Measurements from ENCODE around the gene ZNF564.
A peak's percentile ranks its signal among the peaks of the same experiment; 100 is the strongest.
"Not testable (repeated sequence)": the region's sequence is repeated elsewhere in the genome, so short reads cannot be mapped to it uniquely, and the experiment has no call there.

ZNF564 gene

GRCh38 chr19:12551060-12551832 lies at the start of gene ZNF564:
TSS of gene ZNF564 (minus strand) at chr19:12551482. CDS start at chr19:12551332, 150 bp downstream.
- DNase-seq, result peak; percentile 94 to 98

DNA sequence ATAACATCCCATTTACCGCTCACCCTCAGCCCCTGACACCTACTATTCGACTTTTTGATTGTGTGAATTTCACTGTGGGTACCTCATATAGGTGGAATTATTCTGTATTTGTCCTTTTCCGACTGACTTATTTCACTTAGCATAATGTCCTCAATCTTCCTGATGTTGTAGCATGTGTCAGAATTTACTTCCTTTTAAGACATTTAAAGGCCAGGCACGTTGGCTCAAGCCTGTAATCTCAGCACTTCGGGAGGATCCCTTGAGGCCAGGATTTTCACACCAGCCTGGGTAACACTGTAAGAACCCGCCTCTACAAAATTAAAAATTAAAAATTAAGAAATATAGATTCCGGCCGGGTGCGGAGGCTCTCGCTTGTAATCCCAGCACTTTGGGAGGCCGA lies 46.3 kb upstream of the ZNF564 start:
- no peak for DNase-seq

GRCh38 chr19:12596927-12597548 lies 45.8 kb upstream of the ZNF564 start:
- no peak for DNase-seq

DNA sequence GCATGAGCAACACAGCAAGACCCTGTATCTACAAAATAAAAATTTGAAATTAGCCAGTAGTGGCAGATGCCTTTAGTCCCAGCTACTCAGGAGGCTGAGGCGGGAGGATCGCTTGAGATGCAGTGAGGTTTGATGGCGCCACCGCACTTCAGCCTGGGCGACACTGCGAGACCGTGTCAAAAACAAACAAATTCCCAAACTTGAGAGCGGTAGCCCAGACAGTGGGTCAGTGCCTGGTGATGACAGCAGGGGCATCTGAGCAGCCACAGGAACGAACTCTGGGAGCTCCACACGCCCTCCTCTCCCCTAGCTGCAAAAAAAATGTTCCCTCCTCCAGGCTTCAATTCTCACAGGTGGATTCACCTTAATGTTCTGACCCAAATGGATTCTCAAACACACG lies 45.2 kb upstream of the ZNF564 start:
- DNase-seq, result no peak

DNA sequence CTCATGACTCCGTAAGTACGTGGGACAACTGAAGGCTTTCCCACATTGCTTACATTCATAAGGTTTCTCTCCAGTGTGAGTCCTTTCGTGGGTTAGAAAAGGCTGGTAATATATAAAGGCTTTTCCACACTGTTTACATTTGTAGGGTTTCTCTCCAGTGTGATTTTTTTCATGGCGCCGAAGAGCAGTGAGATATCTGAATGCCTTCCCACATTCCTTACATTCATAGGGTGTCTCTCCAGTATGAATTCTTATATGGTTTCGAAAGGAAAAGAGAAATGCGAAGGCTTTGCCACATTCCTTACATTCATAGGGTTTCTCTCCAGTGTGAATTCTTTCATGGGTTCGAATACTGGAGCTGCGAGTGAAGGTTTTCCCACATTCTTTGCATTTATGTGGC lies 29.8 kb upstream of the ZNF564 start:
- DNase-seq, result no peak

GRCh38 chr19:12580180-12580694 lies 29.0 kb upstream of the ZNF564 start:
- DNase-seq, result no peak

GRCh38 chr19:12578641-12579040 lies 27.4 kb upstream of the ZNF564 start:
- DNase-seq, result no peak

DNA sequence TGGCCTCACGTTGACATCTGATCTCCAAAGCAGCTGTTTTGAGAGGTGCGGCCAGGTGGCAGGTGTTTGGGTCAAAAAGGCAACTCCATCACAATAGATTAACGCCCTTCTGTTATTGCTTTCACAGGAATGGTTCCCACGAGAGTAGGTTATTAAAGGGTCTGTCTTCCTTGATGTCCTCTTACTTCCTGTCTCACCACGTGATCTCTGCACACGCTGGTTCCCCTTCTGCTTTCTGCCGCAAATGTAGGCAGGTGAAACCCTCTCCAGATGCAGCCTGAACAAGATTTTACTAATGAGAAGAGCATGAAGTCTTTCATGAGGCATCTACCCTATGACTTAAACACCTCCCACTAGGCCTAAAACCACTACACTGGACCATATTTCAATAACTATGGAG lies 22.8 kb upstream of the ZNF564 start:
- no peak for DNase-seq

DNA sequence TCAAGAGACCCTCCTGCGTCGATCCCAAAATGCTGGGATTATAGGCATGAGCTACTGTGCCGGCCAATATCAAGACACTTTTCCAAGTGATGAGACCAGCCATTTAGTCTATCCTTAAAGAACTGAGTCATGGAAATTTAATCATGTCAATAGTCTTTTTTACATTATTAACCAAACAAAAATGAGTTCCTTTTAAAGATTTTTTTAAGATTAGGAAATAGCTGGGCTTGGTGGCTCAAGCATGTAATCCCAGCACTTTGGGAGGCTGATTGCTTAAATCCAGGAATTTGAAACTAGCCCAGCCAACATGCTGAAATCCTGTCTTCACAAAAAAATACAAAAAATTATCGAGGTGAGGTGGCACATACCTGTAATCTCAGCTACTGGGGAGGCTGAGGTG lies 16.7 kb upstream of the ZNF564 start:
- no peak for DNase-seq

DNA sequence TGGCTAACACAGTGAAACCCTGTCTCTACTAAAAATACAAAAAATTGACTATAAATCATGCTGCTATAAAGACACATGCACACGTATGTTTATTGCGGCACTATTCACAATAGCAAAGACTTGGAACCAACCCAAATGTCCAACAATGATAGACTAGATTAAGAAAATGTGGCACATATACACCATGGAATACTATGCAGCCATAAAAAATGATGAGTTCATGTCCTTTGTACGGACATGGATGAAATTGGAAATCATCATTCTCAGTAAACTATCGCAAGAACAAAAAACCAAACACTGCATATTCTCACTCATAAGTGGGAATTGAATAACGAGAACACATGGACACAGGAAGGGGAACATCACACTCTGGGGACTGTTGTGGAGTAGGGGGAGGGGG lies 15.1 kb upstream of the ZNF564 start:
- DNase-seq, result not testable (repeated sequence)

DNA sequence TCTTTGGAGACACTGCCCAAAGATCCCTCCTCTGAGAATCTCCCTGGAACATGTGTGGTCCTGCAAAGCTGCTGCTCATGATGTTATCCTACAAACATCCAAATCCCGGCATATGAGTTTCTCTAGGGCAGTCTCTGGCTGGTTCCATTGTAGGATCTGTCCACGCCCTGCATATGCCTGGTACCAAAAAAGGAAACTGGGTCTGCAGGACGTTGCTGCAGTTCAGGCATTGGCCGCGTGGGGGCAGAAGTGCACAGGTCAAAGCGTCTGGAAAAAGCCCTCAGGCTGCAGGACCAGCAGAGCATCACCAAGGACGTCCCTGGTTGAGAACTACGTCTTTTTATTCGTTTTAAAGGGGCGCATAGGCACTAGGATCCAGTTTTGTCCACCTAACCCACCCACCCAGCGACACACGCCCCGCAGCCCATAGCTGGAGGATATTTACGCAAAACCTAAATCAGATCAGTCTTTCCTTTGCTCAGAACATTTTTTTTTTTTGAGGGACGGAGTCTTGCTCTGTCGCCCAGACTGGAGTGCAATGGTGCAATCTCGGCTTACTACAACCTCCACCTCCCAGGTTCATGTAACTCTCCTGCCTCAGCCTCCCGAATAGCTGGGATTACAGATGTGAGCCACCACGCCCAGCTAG lies 12.9 kb upstream of the ZNF564 start:
- DNase-seq, result peak; percentile 69 to 97

- DNase-seq, result no peak
These were observed 4.2 kb upstream of the ZNF564 start for GRCh38 chr19:12555456-12555930.

DNA sequence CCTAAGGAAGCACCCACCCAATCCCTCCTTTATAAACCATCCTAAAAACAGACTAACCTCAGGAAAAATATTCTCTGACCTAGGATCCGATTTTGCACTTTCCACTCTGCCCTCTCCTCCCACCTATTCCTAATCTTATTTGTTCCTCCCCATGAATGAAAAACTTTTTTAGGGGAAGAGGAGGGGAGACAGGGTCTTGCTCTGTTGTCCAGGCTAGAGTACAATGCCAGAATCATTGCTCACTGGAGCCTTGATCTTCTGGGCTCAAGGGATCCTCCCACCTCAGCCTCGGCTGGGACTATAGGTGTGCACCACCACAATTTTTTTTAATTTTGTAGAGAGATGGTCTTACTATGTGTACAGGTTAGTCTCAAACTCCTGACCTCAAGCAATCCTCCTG lies 4.4 kb downstream of the ZNF564 start:
- DNase-seq, result no peak

DNA sequence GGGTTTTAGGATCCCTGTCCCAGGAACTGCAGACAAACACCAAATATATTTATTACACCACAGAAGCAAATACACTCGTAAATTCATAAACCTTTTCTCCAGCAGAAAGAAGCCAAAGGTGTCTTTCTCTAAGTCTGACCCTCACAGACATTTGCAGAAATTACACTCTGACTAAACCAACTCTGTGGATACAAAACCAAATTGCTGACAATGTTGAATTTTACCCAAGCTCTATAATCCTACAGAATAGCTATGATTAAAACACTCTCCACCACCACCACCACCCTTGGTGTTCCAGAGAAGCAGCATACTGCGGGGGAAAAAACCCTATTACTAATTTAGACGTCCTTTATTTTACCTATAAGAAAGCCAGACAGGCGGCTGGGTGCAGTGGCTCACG lies 5.2 kb downstream of the ZNF564 start:
- DNase-seq, result no peak

DNA sequence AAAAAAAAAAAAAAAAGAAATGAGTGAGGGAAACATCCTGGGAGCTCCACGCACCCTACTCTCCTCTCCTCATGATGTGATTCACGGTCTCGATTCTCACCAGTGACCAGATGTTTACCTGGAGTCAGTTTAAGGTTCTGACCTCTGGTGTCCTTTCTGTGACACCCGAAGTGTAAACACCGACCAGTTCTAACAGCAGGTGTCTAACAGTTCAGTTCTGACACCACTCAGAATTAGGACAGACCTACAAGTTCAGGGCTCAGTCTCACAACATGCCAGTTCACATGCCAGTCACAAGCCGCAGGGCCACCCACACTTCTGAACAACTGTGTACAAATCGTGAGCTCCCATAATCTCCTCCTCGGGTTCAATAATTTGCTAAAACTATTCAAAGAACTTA lies 6.0 kb downstream of the ZNF564 start:
- no peak for DNase-seq

DNA sequence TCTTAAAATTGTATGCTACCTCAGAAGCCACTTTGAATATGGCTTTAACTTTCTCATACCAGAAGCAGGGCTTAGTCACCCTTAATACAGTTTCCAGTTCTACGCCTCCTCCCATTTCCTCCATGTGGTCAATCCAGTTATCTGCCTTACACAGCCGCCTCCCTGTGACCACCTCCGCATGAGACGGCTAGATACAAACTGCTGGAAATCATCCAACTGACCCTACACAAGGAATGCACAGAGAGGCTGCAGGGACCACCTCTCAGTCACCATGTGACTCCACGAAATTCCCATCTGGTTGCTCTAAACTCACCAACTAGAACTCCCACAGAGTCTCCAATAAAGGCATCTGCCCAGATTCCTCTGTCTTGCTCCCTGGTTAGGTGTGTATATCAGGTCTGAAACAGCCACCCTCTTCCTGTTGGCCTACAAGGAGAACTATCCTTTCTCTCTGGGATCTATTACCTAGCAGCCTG lies 6.8 kb downstream of the ZNF564 start:
- peak; percentile 40 to 60 for DNase-seq

GRCh38 chr19:12543855-12544254 lies 7.4 kb downstream of the ZNF564 start:
- peak; percentile 38 to 72 for DNase-seq

- DNase-seq, result no peak
These were observed 24.0 kb downstream of the ZNF564 start for GRCh38 chr19:12527034-12527836.

DNA sequence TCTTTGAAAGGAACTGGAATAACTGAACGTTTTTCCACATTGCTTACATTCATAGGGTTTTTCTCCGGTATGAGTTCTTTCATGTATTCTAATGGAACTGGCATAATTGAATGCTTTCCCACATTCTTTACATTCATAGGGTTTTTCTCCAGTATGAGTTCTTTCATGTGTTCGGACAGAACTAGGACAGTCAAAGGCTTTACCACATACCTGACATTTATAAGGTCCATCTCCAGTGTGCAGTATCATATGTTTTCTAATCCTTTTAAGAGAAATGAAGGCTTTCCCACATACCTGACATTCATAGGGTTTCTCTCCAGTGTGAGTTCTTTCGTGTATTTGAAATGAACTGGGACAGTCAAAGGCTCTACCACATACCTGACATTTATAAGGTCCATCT lies 24.7 kb downstream of the ZNF564 start:
- no peak for DNase-seq

- DNase-seq, result no peak
These were observed 29.3 kb downstream of the ZNF564 start for GRCh38 chr19:12521996-12522395.

- no peak for DNase-seq
These were observed 37.7 kb downstream of the ZNF564 start for GRCh38 chr19:12513531-12514061.

- no peak for DNase-seq
These were observed 54.2 kb downstream of the ZNF564 start for GRCh38 chr19:12497032-12497431.

Measured in inflammatory macrophage treated with lipopolysaccharide for 1 hour (primary cell).